H1 (cell line): Measurements from ENCODE around the gene DBF4B. TPM values are rescaled to one million over a fixed set of nuclear protein-coding genes. Genes with fewer than 3 reads are reported as not detected.

Source experiments
- CTCF ChIA-PET: fragments of 300-600 bp; sonication (Branson Sonifier 250); formaldehyde crosslinking; loops from one replicate; lab custom pipeline; 2021; ENCODE audit not compliant: partially characterized antibody; lab: Charles Lee
- POLR2A ChIA-PET: fragments of 300-600 bp; sonication (Branson Sonifier 250); formaldehyde crosslinking; loops from one replicate; lab custom pipeline; 2021; ENCODE audit warnings: inconsistent platforms; ENCODE audit not compliant: partially characterized antibody; lab: Charles Lee
- DNase-seq, 2 experiments: peaks; one replicate each; pipeline versions ENCODE4 v3.0.0 to v3.0.0-alpha.2; 2010 to 2022; ENCODE audit warnings: low spot score in 2 of 2, low read depth in 1 of 2, mixed read lengths in 1 of 2
- FAIRE-seq: peaks from 2 replicates; lab custom pipeline; 2011; peaks lifted over from hg19 to GRCh38; lab: Jason Lieb, UNC
- H2AFZ ChIP-seq: 2 replicates; pipeline ENCODE4 v1.8.1; 2012; ENCODE audit warnings: low read length, inconsistent platforms
- H2AK5ac ChIP-seq: 2 replicates; pipeline ENCODE4 v1.6.1; 2013; ENCODE audit warnings: low read depth, low read length
- H2BK120ac ChIP-seq: replicated peaks from 2 replicates; pipeline ENCODE3; 2013; ENCODE audit warnings: low read depth, low read length, inconsistent platforms
- H2BK12ac ChIP-seq: 2 replicates; pipeline ENCODE4 v1.6.1; 2013; ENCODE audit warnings: low read depth, low read length
- H2BK15ac ChIP-seq: 2 replicates; pipeline ENCODE4 v1.6.1; 2013; ENCODE audit warnings: low read length
- H2BK20ac ChIP-seq: 2 replicates; pipeline ENCODE4 v1.6.1; 2013; ENCODE audit warnings: low read length
- H2BK5ac ChIP-seq: 2 replicates; pipeline ENCODE4 v1.6.1; 2013; ENCODE audit warnings: low read depth, low read length
- H3K14ac ChIP-seq: 2 replicates; pipeline ENCODE4 v1.6.1; 2013; ENCODE audit warnings: inconsistent platforms; ENCODE audit not compliant: insufficient read length
- H3K18ac ChIP-seq: 2 replicates; pipeline ENCODE4 v1.6.1; 2013; ENCODE audit warnings: low read length; ENCODE audit errors: extremely low read depth
- H3K23ac ChIP-seq: 2 replicates; pipeline ENCODE4 v1.6.1; 2013; ENCODE audit warnings: inconsistent platforms; ENCODE audit not compliant: insufficient read length
- H3K23me2 ChIP-seq: 2 replicates; pipeline ENCODE4 v1.6.1; 2013; ENCODE audit warnings: low read depth, low read length
- H3K27ac ChIP-seq: 2 replicates; pipeline ENCODE4 v1.6.1; 2011; ENCODE audit warnings: low read depth, low read length, inconsistent platforms
- H3K27me3 ChIP-seq, 4 experiments: replicated peaks in 1 of 4; 1 replicate in 1 of 4; 2 replicates in 3 of 4; pipeline versions ENCODE4 v1.6.1 to v1.8.1; 2011 to 2013; ENCODE audit warnings: low read length in 3 of 4, mild to moderate bottlenecking in 3 of 4, inconsistent platforms in 2 of 4, mixed read lengths in 2 of 4, moderate library complexity in 1 of 4; ENCODE audit not compliant: control insufficient read depth in 3 of 4, insufficient read depth in 3 of 4; ENCODE audit errors: extremely low read depth in 1 of 4
- H3K36me3 ChIP-seq, 4 experiments: 2 replicates each; pipeline versions ENCODE4 v1.6.1 to v1.8.1; 2011 to 2013; ENCODE audit warnings: mild to moderate bottlenecking in 4 of 4, low read length in 3 of 4, moderate library complexity in 2 of 4, control low read depth in 1 of 4, inconsistent platforms in 1 of 4; ENCODE audit not compliant: insufficient read depth in 4 of 4, control insufficient read depth in 2 of 4
- H3K4ac ChIP-seq: replicated peaks from 2 replicates; pipeline ENCODE3; 2013; ENCODE audit warnings: low read length, low read depth, mixed read lengths, inconsistent platforms; ENCODE audit not compliant: insufficient read length
- H3K4me1 ChIP-seq, 4 experiments: replicated peaks in 1 of 4; 1 replicate in 1 of 4; 2 replicates in 3 of 4; pipeline versions ENCODE4 v1.6.1 to v1.8.1; 2011 to 2013; ENCODE audit warnings: low read length in 3 of 4, inconsistent platforms in 2 of 4, mixed read lengths in 1 of 4; ENCODE audit not compliant: insufficient read depth in 4 of 4, control insufficient read depth in 3 of 4
- H3K4me2 ChIP-seq, 2 experiments: 2 replicates each; pipeline versions ENCODE4 v1.6.1 to v1.8.1; 2011 to 2013; ENCODE audit warnings: low read depth in 2 of 2, low read length in 2 of 2, control low read depth in 1 of 2, inconsistent platforms in 1 of 2, mild to moderate bottlenecking in 1 of 2; ENCODE audit not compliant: insufficient read depth in 1 of 2
- H3K4me3 ChIP-seq, 4 experiments: fragments of 200-600, 300-600 bp in 1 of 4; sonication (generic), shearing (Covaris generic), sonication (Bioruptor Twin) in 1 of 4; 2 replicates each; pipeline versions ENCODE4 v1.5.1 to v1.8.1; 2011 to 2016; ENCODE audit warnings: low read length in 4 of 4, low read depth in 3 of 4, control low read depth in 2 of 4, inconsistent platforms in 2 of 4, mild to moderate bottlenecking in 2 of 4, mixed read lengths in 1 of 4, moderate library complexity in 1 of 4; ENCODE audit not compliant: insufficient read depth in 2 of 4; ENCODE audit errors: extremely low read depth in 1 of 4
- H3K56ac ChIP-seq: replicated peaks from 2 replicates; pipeline ENCODE3; 2013; ENCODE audit warnings: low read depth, mild to moderate bottlenecking, mixed read lengths, low read length, inconsistent platforms; ENCODE audit not compliant: insufficient read length
- H3K79me1 ChIP-seq: 2 replicates; pipeline ENCODE4 v1.6.1; 2013; ENCODE audit warnings: low read depth, low read length, control low read depth
- H3K79me2 ChIP-seq, 2 experiments: 2 replicates each; pipeline versions ENCODE4 v1.6.1 to v1.8.1; 2012 to 2013; ENCODE audit warnings: low read length in 2 of 2, mild to moderate bottlenecking in 2 of 2, inconsistent platforms in 1 of 2; ENCODE audit not compliant: insufficient read depth in 2 of 2, control insufficient read depth in 1 of 2
- H3K9ac ChIP-seq, 4 experiments: replicated peaks in 1 of 4; 1 replicate in 1 of 4; 2 replicates in 3 of 4; pipeline versions ENCODE4 v1.6.1 to v1.8.1; 2011 to 2013; ENCODE audit warnings: low read depth in 3 of 4, low read length in 3 of 4, control low read depth in 2 of 4, mild to moderate bottlenecking in 2 of 4, moderate library complexity in 2 of 4, inconsistent platforms in 1 of 4; ENCODE audit errors: extremely low read depth in 1 of 4
- H3K9me3 ChIP-seq, 2 experiments: 2 replicates each; pipeline versions ENCODE4 v1.6.1 to v1.8.1; 2012 to 2013; ENCODE audit warnings: mild to moderate bottlenecking in 2 of 2, moderate library complexity in 2 of 2, control low read depth in 1 of 2, inconsistent platforms in 1 of 2, low read depth in 1 of 2, low read length in 1 of 2, mixed read lengths in 1 of 2; ENCODE audit not compliant: insufficient read depth in 2 of 2
- H4K20me1 ChIP-seq, 2 experiments: replicated peaks in 1 of 2; 2 replicates each; pipeline versions ENCODE3 to v1.8.1; 2011 to 2013; ENCODE audit warnings: inconsistent platforms in 2 of 2, low read length in 2 of 2, mild to moderate bottlenecking in 1 of 2; ENCODE audit not compliant: insufficient read depth in 2 of 2, control insufficient read depth in 1 of 2
- H4K5ac ChIP-seq: 2 replicates; pipeline ENCODE4 v1.6.1; 2013; ENCODE audit warnings: low read length, low read depth, mixed read lengths, inconsistent platforms; ENCODE audit not compliant: insufficient read length
- H4K8ac ChIP-seq: 2 replicates; pipeline ENCODE4 v1.8.0; 2013; ENCODE audit warnings: mild to moderate bottlenecking, moderate library complexity, low read length, inconsistent platforms; ENCODE audit not compliant: insufficient read depth; ENCODE audit errors: extremely low read depth
- H4K91ac ChIP-seq: replicated peaks from 2 replicates; pipeline ENCODE3; 2013; ENCODE audit warnings: low read length, mixed read lengths, inconsistent platforms; ENCODE audit not compliant: insufficient read length
- CHD2 ChIP-seq: IDR thresholded peaks from 2 replicates; pipeline ENCODE4 v1.6.1; 2012; ENCODE audit warnings: low read length, improper control_type of control experiment
- E2F6 ChIP-seq: IDR thresholded peaks from 2 replicates; pipeline ENCODE4 v1.6.1; 2012; ENCODE audit warnings: inconsistent platforms
- JUN ChIP-seq: IDR thresholded peaks from 2 replicates; pipeline ENCODE4 v1.6.1; 2011; ENCODE audit warnings: low read depth, mild to moderate bottlenecking, improper control_type of control experiment, low read length
- JUND ChIP-seq: IDR thresholded peaks from 2 replicates; pipeline ENCODE4 v1.6.1; 2011; ENCODE audit warnings: mild to moderate bottlenecking, improper control_type of control experiment, low read length
- KDM4A ChIP-seq: IDR thresholded peaks from one replicate; pipeline ENCODE4 v1.7.1; 2012; ENCODE audit warnings: low read depth, mild to moderate bottlenecking, moderate library complexity, low read length, inconsistent platforms; ENCODE audit not compliant: severe bottlenecking
- NANOG ChIP-seq: IDR thresholded peaks from 2 replicates; pipeline ENCODE4 v1.6.1; 2011; ENCODE audit warnings: low read length, low read depth, mild to moderate bottlenecking, inconsistent platforms; ENCODE audit not compliant: insufficient read depth, poor library complexity, severe bottlenecking
- RAD21 ChIP-seq, 2 experiments: IDR thresholded peaks in 1 of 2; conservative IDR thresholded peaks in 1 of 2; 2 replicates each; pipeline ENCODE4 v1.6.1; 2011; ENCODE audit warnings: low read depth in 2 of 2, low read length in 2 of 2, improper control_type of control experiment in 1 of 2, inconsistent platforms in 1 of 2, mild to moderate bottlenecking in 1 of 2, moderate library complexity in 1 of 2
- RNF2 ChIP-seq: fragments of 200-900, 300-1000 bp; sonication (generic); IDR thresholded peaks from 2 replicates; pipeline ENCODE4 v1.7.1; 2016; ENCODE audit warnings: borderline replicate concordance, low read depth, mild to moderate bottlenecking, antibody characterized with exemption, low read length; ENCODE audit not compliant: poor library complexity, severe bottlenecking; ENCODE audit errors: missing control alignments
- SIN3A ChIP-seq, 2 experiments: IDR thresholded peaks in 1 of 2; conservative IDR thresholded peaks in 1 of 2; 2 replicates each; pipeline ENCODE4 v1.6.1; 2011 to 2012; ENCODE audit warnings: low read length in 2 of 2, improper control_type of control experiment in 1 of 2, low read depth in 1 of 2, mild to moderate bottlenecking in 1 of 2
- SIRT6 ChIP-seq: IDR thresholded peaks from one replicate; pipeline ENCODE4 v1.7.1; 2012; ENCODE audit warnings: low read length, inconsistent platforms
- SP2 ChIP-seq: IDR thresholded peaks from 2 replicates; pipeline ENCODE4 v1.6.1; 2012; ENCODE audit warnings: mild to moderate bottlenecking, low read length, inconsistent platforms
- TEAD4 ChIP-seq: IDR thresholded peaks from 2 replicates; pipeline ENCODE4 v1.6.1; 2012; ENCODE audit warnings: low read depth, low read length, inconsistent platforms, mixed read lengths
- WGBS, 2 experiments: shearing (Covaris generic) in 1 of 2; methylation state at CpG; one replicate each; pipeline versions ENCODE4 v1.1.6 to v1.1.7; 2013 to 2015; ENCODE audit warnings: low lambda C conversion rate in 2 of 2, mixed read lengths in 2 of 2, inconsistent platforms in 1 of 2, low coverage in 1 of 2, missing lambda C conversion rate in 1 of 2; ENCODE audit not compliant: insufficient replicate concordance in 2 of 2, insufficient coverage in 1 of 2, insufficient read length in 1 of 2; ENCODE audit errors: extremely low coverage in 1 of 2, missing lambda C conversion rate in 1 of 2; 5-methylcytosine and 5-hydroxymethylcytosine counted together
- polyA plus RNA-seq, 7 experiments: library from polyadenylated mRNA; depleted of rRNA in 3 of 7; stranded (reverse) in 5 of 7; unstranded in 2 of 7; fragments of >200 nt in 5 of 7; fragments of 200-250 nt in 2 of 7; gene quantifications; 1 replicate in 5 of 7; 2 replicates in 1 of 7; 4 replicates in 1 of 7; pipeline versions ENCODE4 v1.2.1 to v1.2.3, GENCODE V29; 2011 to 2013; ENCODE audit warnings: missing spikeins in 2 of 7, mixed read lengths in 2 of 7
- total RNA-seq: library from RNA; stranded (reverse); fragmentation: NEBNext Ultra II Directional; extraction: Animal tissue kit (Norgen Biotek cat#: 25700); gene quantifications from 2 replicates; pipeline ENCODE4 v1.2.1, GENCODE V29; 2021

The DBF4B gene
- total and polyA plus RNA-seq, 2 of the 8 experiments (the other 6 are each of a cell fraction or from before 2014, with no cell fraction given) = 20.2 to 26.9 TPM

- Histone ChIP-seq H4K20me1 (peaks cover 0 to 3% of the 10 kb centered on the region in 2 experiments), H2BK15ac (no peak overlapping the region), H3K23me2 (no peaks in the 10 kb centered on the region), H3K4me2 (no peak overlapping the region), H3K79me2 (no peaks in the 10 kb centered on the region), H4K5ac (no peak overlapping the region), H4K91ac (no peak overlapping the region), H3K4ac (no peak overlapping the region), H2BK12ac (no peak overlapping the region), H3K18ac (no peak overlapping the region), H3K56ac (no peak overlapping the region), H4K8ac (no peak overlapping the region), H3K9ac (no peak overlapping the region), H3K4me3 (no peak overlapping the region), H3K23ac (no peak overlapping the region), H2AK5ac (no peak overlapping the region), H2BK120ac (no peak overlapping the region), H3K27ac (no peak overlapping the region), H2AFZ (no peak overlapping the region), H2BK20ac (no peak overlapping the region), H2BK5ac (no peak overlapping the region), H3K36me3 (peaks cover 0 to 22% (median 1%) of the 10 kb centered on the region in 4 experiments; a peak in 3 of 8 replicates), H3K14ac (no peak overlapping the region), H3K79me1 (no peaks in the 10 kb centered on the region), H3K27me3 (peaks cover 0 to 3% (median 0%) of the 10 kb centered on the region in 4 experiments; a peak in 1 of 7 replicates), H3K9me3 (no peaks in the 10 kb centered on the region), H3K4me1 (no peaks in the 10 kb centered on the region; a peak in 1 of 7 replicates)
- WGBS, 2 experiments = 97% methylated on average over 7 of the region's 7 CpGs; no CpG with 5 or more reads in 1 of the 2 experiments
- TF ChIP-seq RNF2 = no peak
- no peak for TF ChIP-seq NANOG
- no peak for TF ChIP-seq SP2
- TF ChIP-seq SIRT6 = no peak
- TF ChIP-seq JUN = no peak
- no peak for TF ChIP-seq JUND
- no peak for TF ChIP-seq CHD2
- no peak for TF ChIP-seq SIN3A (conservative IDR thresholded peaks at IDR 0.05 in 1 of 2, IDR thresholded peaks at IDR 0.05 in 1 of 2; ENCODE audit: low read depth in 1 of 2, low read length in 2 of 2)
- no peak for TF ChIP-seq RAD21 (IDR thresholded peaks at IDR 0.05 in 1 of 2, conservative IDR thresholded peaks at IDR 0.05 in 1 of 2; ENCODE audit: low read depth in 2 of 2, low read length in 2 of 2)
- no peak for TF ChIP-seq TEAD4
- no peak for TF ChIP-seq E2F6
- no peak for TF ChIP-seq KDM4A
- POLR2A ChIA-PET = interaction anchor here (1.9 kb wide), 1 partner anchor 13 kb away, joined by 7 read pairs; no protein-coding TSS in a partner anchor
- CTCF ChIA-PET = interaction anchor here (0.7 to 1.7 kb wide), 3 partner anchors 14 to 45 kb away, joined by 3 to 5 read pairs (median 4); no protein-coding TSS in a partner anchor
- FAIRE-seq (no peak), DNase-seq (no peak)
Observed at GRCh38 chr17:44751331-44751730, 42.9 kb downstream of the DBF4B start.
